Urinary bladder (tissue), 4 donors: Measurements from ENCODE around the gene AHRR. TPM values are rescaled to one million over a fixed set of nuclear protein-coding genes. Genes with fewer than 3 reads are reported as not detected.
"Not testable (repeated sequence)": the region's sequence is repeated elsewhere in the genome, so short reads cannot be mapped to it uniquely, and the experiment has no call there.

Experiments
- DNase-seq: peaks from one replicate; pipeline ENCODE4 v3.0.0-alpha.2; 2015; ENCODE audit errors: extremely low spot score
- H3K27ac ChIP-seq: one replicate; pipeline ENCODE4 v1.5.1; 2013; ENCODE audit warnings: low read depth, mild to moderate bottlenecking, moderate library complexity
- H3K36me3 ChIP-seq: one replicate; pipeline ENCODE4 v1.6.1; 2013; ENCODE audit warnings: mild to moderate bottlenecking, moderate library complexity; ENCODE audit not compliant: insufficient read depth
- H3K4me1 ChIP-seq: one replicate; pipeline ENCODE4 v1.6.1; 2013; ENCODE audit warnings: mild to moderate bottlenecking, moderate library complexity; ENCODE audit not compliant: insufficient read depth
- H3K4me3 ChIP-seq: one replicate; pipeline ENCODE4 v1.5.1; 2013; ENCODE audit warnings: low read depth, low read length
- WGBS: extraction: QIAGEN DNeasy Blood & Tissue Kit; methylation state at CpG from one replicate; pipeline ENCODE4 v1.1.7; 2013; 5-methylcytosine and 5-hydroxymethylcytosine counted together
- polyA plus RNA-seq: library from polyadenylated mRNA; stranded (reverse); fragments of 200-250 nt; gene quantifications from one replicate; pipeline ENCODE4 v1.2.3, GENCODE V29; 2013
- total RNA-seq: library from RNA; depleted of rRNA; stranded (reverse); fragments of >200 nt; gene quantifications from one replicate; pipeline ENCODE4 v1.2.3, GENCODE V29; 2014
- donor health status: healthy with polysubstance abuse.
- donor health status: healthy.

AHRR gene
- total RNA-seq: 6.7 TPM
- 6.5 TPM for polyA plus RNA-seq

DNA sequence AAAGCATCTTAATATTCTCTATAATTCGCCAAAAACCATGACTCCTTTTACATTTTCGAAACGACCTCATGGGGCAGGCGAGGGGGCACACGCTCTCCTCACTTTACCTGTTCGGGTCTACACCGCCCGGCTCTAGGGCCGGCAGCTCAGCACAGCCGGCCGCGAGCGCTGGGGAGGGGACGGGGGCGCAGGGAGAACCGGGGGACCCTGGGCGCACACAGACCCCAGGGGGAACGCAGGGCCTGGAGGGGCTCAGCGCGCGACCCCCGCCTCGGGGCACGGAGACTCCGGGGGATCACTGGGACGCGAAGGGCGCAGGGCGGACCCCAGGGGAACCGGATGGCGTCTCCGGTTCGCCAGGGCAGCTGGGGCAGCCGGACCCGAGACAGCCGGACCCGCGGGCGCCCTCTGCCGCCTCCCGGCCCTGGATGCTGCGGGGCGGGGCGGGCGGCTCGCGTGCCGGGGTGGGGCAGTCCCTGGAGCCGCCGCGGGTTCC is at the start of gene AHRR:
Gene AHRR (plus strand): TSS at position 485 of the 496 bp plus-strand sequence. CDS start 22,189 bp downstream, outside the sequence.
- peak within 1 kb of the TSS; percentile 63 for H3K27ac ChIP-seq

GRCh38 chr5:271828-272167 is 49.7 kb upstream of the AHRR start:
- WGBS: 2% methylated on average over 41 of the region's 41 CpGs
- H3K36me3 ChIP-seq, H3K4me1 ChIP-seq, DNase-seq: not testable (repeated sequence)
- H3K4me3 ChIP-seq: peak overlapping the region; percentile 99
- H3K27ac ChIP-seq: peak overlapping the region; percentile 63

More for the DNA sequence above, at the start of gene AHRR:
- under 1% methylated on average over 51 of the region's 51 CpGs for WGBS
- Histone ChIP-seq H3K36me3 (no peaks in the 10 kb centered on the region), H3K4me1 (peaks cover 2% of the 10 kb centered on the region), H3K4me3 (peak within 1 kb of the TSS; percentile 69)
- DNase-seq: no peak

DNA sequence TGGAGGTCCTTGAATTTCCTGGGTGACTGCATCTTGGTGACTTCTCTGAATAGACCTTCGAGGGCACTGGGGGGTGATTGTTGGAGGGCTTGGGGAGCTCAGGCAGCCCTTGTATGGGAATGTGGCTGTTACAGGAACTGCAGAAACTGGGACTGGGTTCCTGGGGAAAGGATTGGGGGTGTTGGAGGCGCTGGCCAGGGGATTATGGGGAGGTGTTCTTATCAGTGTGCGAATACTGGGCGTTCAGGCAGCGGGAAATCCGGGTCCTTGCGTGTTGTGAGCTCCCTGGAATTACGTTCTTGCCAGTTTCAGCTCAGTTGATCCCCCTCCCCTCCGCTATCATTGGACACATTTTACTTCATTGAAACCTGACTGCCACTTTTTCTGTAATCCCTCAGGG is 48.4 kb upstream of the AHRR start:
- H3K4me3 ChIP-seq, H3K4me1 ChIP-seq, H3K36me3 ChIP-seq, DNase-seq, H3K27ac ChIP-seq: not testable (repeated sequence)
- WGBS: 86% methylated on average over 9 of the region's 9 CpGs

GRCh38 chr5:273491-273890 is 48.0 kb upstream of the AHRR start:
- DNase-seq, H3K4me3 ChIP-seq, H3K36me3 ChIP-seq, H3K4me1 ChIP-seq, H3K27ac ChIP-seq: not testable (repeated sequence)
- 89% methylated on average over 7 of the region's 7 CpGs for WGBS

DNA sequence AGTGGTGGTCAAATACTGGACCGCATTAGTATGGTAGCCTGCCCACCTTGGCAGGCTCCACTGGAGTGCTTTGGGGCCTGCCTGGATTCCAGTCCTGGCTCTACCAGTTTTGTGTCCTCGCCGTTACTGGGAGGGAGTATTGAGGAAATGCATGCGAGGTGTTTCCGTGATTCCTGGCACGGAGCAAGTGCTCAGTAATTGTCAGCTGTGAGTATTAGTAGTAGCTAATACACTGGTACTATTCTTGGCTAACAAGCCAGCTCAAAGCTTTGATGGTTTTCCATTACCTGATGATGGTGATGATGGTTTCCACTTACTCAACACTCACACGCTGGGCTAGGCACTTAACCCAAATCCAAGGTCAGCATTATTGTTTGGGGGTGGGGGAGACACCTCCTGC is 47.2 kb upstream of the AHRR start:
- H3K36me3 ChIP-seq, H3K4me1 ChIP-seq, H3K27ac ChIP-seq, DNase-seq, H3K4me3 ChIP-seq: not testable (repeated sequence)
- WGBS: 85% methylated on average over 7 of the region's 7 CpGs

DNA sequence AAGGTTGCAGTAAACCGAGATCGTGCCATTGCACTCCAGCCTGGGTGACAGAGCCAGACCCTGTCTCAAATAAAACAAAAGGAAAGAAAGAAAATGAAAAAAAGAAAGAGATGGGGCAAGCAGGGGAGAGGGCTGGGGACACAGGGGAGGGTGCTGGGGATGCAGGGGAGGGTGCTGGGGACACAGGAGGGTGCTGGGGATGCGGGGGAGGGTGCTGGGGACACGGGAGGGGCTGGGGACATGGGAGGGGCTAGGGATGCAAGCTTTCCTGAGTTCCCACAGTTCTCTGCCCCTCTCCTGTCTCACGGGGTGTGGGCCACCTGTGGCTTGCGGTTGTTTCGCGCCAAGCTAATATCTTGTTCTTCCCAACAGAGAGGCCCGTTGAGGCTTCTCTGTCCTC is 42.9 kb upstream of the AHRR start:
- WGBS: 94% methylated on average over 9 of the region's 9 CpGs

DNA sequence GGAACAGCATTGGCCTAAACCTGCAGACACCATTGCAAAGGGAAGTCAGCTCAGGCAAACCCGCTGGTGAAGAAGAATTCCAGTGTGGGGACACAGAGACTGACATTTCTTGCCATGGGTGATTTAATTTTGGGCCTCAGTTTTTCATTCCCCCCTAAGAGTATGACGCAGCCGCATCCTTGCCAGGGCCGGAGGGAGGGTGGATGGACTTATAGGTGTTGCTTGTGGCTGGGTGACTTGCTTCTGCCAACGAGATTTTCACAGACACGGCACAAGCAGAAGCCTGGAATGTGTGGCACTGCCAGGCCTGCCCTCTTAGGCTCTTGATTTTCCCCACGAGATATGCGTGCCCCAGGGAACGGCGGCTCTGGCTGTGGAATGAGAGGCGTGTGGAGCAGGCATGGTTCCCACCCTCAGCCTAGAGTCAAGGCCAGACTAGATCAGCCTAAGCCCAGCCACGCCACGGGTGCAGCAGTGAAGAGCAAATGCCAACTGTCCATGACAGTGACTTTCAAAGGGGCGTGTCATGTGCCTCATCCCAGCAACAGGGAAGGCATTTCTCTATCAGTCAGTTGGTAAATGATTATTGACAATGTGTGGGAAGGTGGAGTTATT is 42.4 kb upstream of the AHRR start:
- DNase-seq, H3K4me1 ChIP-seq, H3K36me3 ChIP-seq, H3K4me3 ChIP-seq, H3K27ac ChIP-seq: not testable (repeated sequence)
- WGBS: 84% methylated on average over 14 of the region's 14 CpGs

More for the DNA sequence above, 42.9 kb upstream of the AHRR start:
- H3K27ac ChIP-seq: no peak overlapping the region
- no peak for DNase-seq
- no peaks in the 10 kb centered on the region for H3K36me3 ChIP-seq
- no peaks in the 10 kb centered on the region for H3K4me1 ChIP-seq
- no peak overlapping the region for H3K4me3 ChIP-seq

- no peak for DNase-seq
- Histone ChIP-seq H3K4me3 (no peak overlapping the region), H3K27ac (no peak overlapping the region), H3K4me1 (no peaks in the 10 kb centered on the region), H3K36me3 (no peaks in the 10 kb centered on the region)
- WGBS: 93% methylated on average over 14 of the region's 14 CpGs
Measured at GRCh38 chr5:285991-286557, 35.4 kb upstream of the AHRR start.

- not testable (repeated sequence) for H3K4me3 ChIP-seq, DNase-seq, H3K27ac ChIP-seq, H3K4me1 ChIP-seq, H3K36me3 ChIP-seq
- 94% methylated on average over 13 of the region's 13 CpGs for WGBS
Measured at GRCh38 chr5:290200-290599, 31.3 kb upstream of the AHRR start.

GRCh38 chr5:291345-291744 is 30.2 kb upstream of the AHRR start:
- not testable (repeated sequence) for H3K27ac ChIP-seq, DNase-seq, H3K4me1 ChIP-seq, H3K36me3 ChIP-seq, H3K4me3 ChIP-seq
- 97% methylated on average over 10 of the region's 10 CpGs for WGBS

DNA sequence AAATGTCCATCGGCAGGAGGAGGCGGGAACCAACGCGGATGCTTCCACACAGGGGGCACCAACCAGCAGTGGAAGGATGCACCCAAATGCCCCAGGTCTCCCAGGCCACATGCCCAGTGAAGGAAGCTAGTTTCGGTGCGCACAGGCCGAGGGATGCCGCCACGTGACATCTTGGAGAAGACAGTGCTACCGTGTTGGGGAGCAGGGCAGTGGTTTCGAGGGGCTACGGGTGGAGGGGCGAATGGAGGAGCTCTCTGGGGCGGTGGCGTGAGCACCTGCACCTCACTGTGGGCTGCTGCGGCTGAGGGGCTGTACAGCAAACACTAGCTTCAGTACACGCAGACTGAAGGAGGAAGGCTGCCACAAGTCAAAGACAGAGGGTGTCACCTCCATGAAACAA is 26.7 kb upstream of the AHRR start:
- 93% methylated on average over 14 of the region's 17 CpGs for WGBS
- H3K27ac ChIP-seq, DNase-seq, H3K4me1 ChIP-seq, H3K4me3 ChIP-seq, H3K36me3 ChIP-seq: not testable (repeated sequence)

DNA sequence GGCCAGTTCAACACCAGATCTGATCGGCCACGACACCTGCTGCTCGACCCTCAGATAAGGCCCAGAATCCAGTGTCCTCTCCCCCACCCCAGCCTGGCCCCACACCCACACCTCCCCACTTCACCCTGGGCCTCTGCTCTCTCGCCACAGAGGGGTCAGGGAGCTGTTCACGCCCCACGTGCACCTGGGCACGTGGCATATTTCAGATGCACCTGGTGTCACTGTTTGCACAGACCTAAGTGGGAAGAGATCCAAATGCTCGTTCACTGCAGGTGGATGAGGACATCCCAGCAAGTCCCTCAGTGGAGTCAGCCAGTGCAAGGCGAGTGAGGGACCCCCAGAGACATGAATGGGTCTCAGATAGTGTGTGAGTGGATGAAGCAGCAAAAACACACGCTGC is 25.3 kb upstream of the AHRR start:
- H3K27ac ChIP-seq, H3K36me3 ChIP-seq, H3K4me3 ChIP-seq, H3K4me1 ChIP-seq, DNase-seq: not testable (repeated sequence)
- WGBS: 88% methylated on average over 10 of the region's 10 CpGs

- not testable (repeated sequence) for H3K4me3 ChIP-seq, H3K36me3 ChIP-seq, H3K4me1 ChIP-seq, DNase-seq, H3K27ac ChIP-seq
- 84% methylated on average over 15 of the region's 16 CpGs for WGBS
Measured at GRCh38 chr5:296954-297353, 24.6 kb upstream of the AHRR start.

GRCh38 chr5:297448-297847 is 24.1 kb upstream of the AHRR start:
- not testable (repeated sequence) for DNase-seq, H3K4me1 ChIP-seq, H3K4me3 ChIP-seq, H3K27ac ChIP-seq, H3K36me3 ChIP-seq
- 71% methylated on average over 6 of the region's 6 CpGs for WGBS
